Activated naive CD4-positive, alpha-beta T cell treated with anti-CD3 and anti-CD28 coated beads, Interleukin-2, amount 50 U/mL, for 24 hours (primary cell): ENCODE measurements around the gene KCTD2.
"Not testable (repeated sequence)": the region's sequence is repeated elsewhere in the genome, so short reads cannot be mapped to it uniquely, and the experiment has no call there.

Experiments
- H3K27ac Mint-ChIP-seq: one replicate; pipeline ENCODE4 v1.8.0; 2021; ENCODE audit warnings: mild to moderate bottlenecking, mixed read lengths
- H3K27me3 Mint-ChIP-seq: one replicate; pipeline ENCODE4 v1.8.0; 2021; ENCODE audit warnings: mixed read lengths
- H3K36me3 Mint-ChIP-seq: one replicate; pipeline ENCODE4 v1.8.0; 2021; ENCODE audit warnings: mixed read lengths
- H3K4me1 Mint-ChIP-seq: one replicate; pipeline ENCODE4 v1.8.0; 2021; ENCODE audit warnings: mixed read lengths
- H3K4me3 Mint-ChIP-seq: one replicate; pipeline ENCODE4 v1.8.0; 2021; ENCODE audit warnings: mild to moderate bottlenecking, mixed read lengths
- H3K9me3 Mint-ChIP-seq: one replicate; pipeline ENCODE4 v1.8.0; 2021; ENCODE audit warnings: mixed read lengths

KCTD2 gene

GRCh38 chr17:75061055-75061438 is 14.0 kb downstream of the KCTD2 start:
- H3K27ac Mint-ChIP-seq = no peak overlapping the region
- H3K36me3 Mint-ChIP-seq = peaks cover 5% of the 10 kb centered on the region
- no peaks in the 10 kb centered on the region for H3K9me3 Mint-ChIP-seq
- peaks cover 22% of the 10 kb centered on the region for H3K4me1 Mint-ChIP-seq
- H3K27me3 Mint-ChIP-seq = no peaks in the 10 kb centered on the region
- H3K4me3 Mint-ChIP-seq = no peak overlapping the region

GRCh38 chr17:75061618-75062017 is 14.6 kb downstream of the KCTD2 start:
- Mint-ChIP-seq H3K36me3 (peaks cover 5% of the 10 kb centered on the region), H3K27ac (no peak overlapping the region), H3K27me3 (no peaks in the 10 kb centered on the region), H3K4me3 (no peak overlapping the region), H3K4me1 (peaks cover 22% of the 10 kb centered on the region), H3K9me3 (no peaks in the 10 kb centered on the region)

GRCh38 chr17:75063201-75063600 is 16.2 kb downstream of the KCTD2 start:
- no peak overlapping the region for H3K27ac Mint-ChIP-seq
- H3K4me3 Mint-ChIP-seq = no peak overlapping the region
- H3K4me1 Mint-ChIP-seq = peaks cover 30% of the 10 kb centered on the region
- H3K9me3 Mint-ChIP-seq = no peaks in the 10 kb centered on the region
- H3K36me3 Mint-ChIP-seq = peaks cover 5% of the 10 kb centered on the region
- H3K27me3 Mint-ChIP-seq = no peaks in the 10 kb centered on the region

GRCh38 chr17:75063626-75064025 is 16.6 kb downstream of the KCTD2 start:
- H3K4me3 Mint-ChIP-seq = no peak overlapping the region
- H3K36me3 Mint-ChIP-seq = peaks cover 5% of the 10 kb centered on the region
- H3K4me1 Mint-ChIP-seq = peaks cover 32% of the 10 kb centered on the region
- no peaks in the 10 kb centered on the region for H3K9me3 Mint-ChIP-seq
- H3K27ac Mint-ChIP-seq = no peak overlapping the region
- H3K27me3 Mint-ChIP-seq = no peaks in the 10 kb centered on the region

GRCh38 chr17:75064040-75064439 is 17.0 kb downstream of the KCTD2 start:
- Mint-ChIP-seq H3K27me3 (no peaks in the 10 kb centered on the region), H3K36me3 (peaks cover 5% of the 10 kb centered on the region), H3K4me1 (peaks cover 35% of the 10 kb centered on the region), H3K4me3 (no peak overlapping the region), H3K27ac (no peak overlapping the region), H3K9me3 (no peaks in the 10 kb centered on the region)

- peaks cover 5% of the 10 kb centered on the region for H3K36me3 Mint-ChIP-seq
- H3K27ac Mint-ChIP-seq = no peak overlapping the region
- H3K27me3 Mint-ChIP-seq = no peaks in the 10 kb centered on the region
- peaks cover 33% of the 10 kb centered on the region for H3K4me1 Mint-ChIP-seq
- no peaks in the 10 kb centered on the region for H3K9me3 Mint-ChIP-seq
- H3K4me3 Mint-ChIP-seq = no peak overlapping the region
Measured at GRCh38 chr17:75064460-75064859, 17.4 kb downstream of the KCTD2 start.

GRCh38 chr17:75064867-75065561 is 18.0 kb downstream of the KCTD2 start:
- no peaks in the 10 kb centered on the region for H3K9me3 Mint-ChIP-seq
- H3K4me1 Mint-ChIP-seq = peaks cover 28% of the 10 kb centered on the region
- H3K27ac Mint-ChIP-seq = no peak overlapping the region
- H3K36me3 Mint-ChIP-seq = peaks cover 5% of the 10 kb centered on the region
- no peaks in the 10 kb centered on the region for H3K27me3 Mint-ChIP-seq
- no peak overlapping the region for H3K4me3 Mint-ChIP-seq

GRCh38 chr17:75065562-75066151 is 18.6 kb downstream of the KCTD2 start:
- peaks cover 25% of the 10 kb centered on the region for H3K4me1 Mint-ChIP-seq
- H3K27ac Mint-ChIP-seq = peak overlapping the region; percentile 23
- peak overlapping the region; percentile 47 for H3K4me3 Mint-ChIP-seq
- peaks cover 5% of the 10 kb centered on the region for H3K36me3 Mint-ChIP-seq
- H3K27me3 Mint-ChIP-seq = no peaks in the 10 kb centered on the region
- H3K9me3 Mint-ChIP-seq = no peaks in the 10 kb centered on the region

GRCh38 chr17:75067856-75068255 is 20.8 kb downstream of the KCTD2 start:
- Mint-ChIP-seq H3K4me3 (no peak overlapping the region), H3K36me3 (peaks cover 3% of the 10 kb centered on the region), H3K4me1 (peaks cover 25% of the 10 kb centered on the region), H3K27me3 (no peaks in the 10 kb centered on the region), H3K9me3 (no peaks in the 10 kb centered on the region), H3K27ac (peak overlapping the region; percentile 41)

GRCh38 chr17:75068750-75069149 is 21.7 kb downstream of the KCTD2 start:
- Mint-ChIP-seq H3K4me3 (no peak overlapping the region), H3K27ac (peak overlapping the region; percentile 59), H3K27me3 (no peaks in the 10 kb centered on the region), H3K36me3 (peaks cover 3% of the 10 kb centered on the region), H3K4me1 (peaks cover 25% of the 10 kb centered on the region), H3K9me3 (no peaks in the 10 kb centered on the region)

GRCh38 chr17:75069783-75070182 is 22.8 kb downstream of the KCTD2 start:
- Mint-ChIP-seq H3K4me3 (no peak overlapping the region), H3K4me1 (peaks cover 25% of the 10 kb centered on the region), H3K27ac (no peak overlapping the region), H3K27me3 (no peaks in the 10 kb centered on the region), H3K36me3 (no peaks in the 10 kb centered on the region), H3K9me3 (no peaks in the 10 kb centered on the region)

GRCh38 chr17:75071478-75072271 is 24.6 kb downstream of the KCTD2 start:
- not testable (repeated sequence) for H3K27me3 Mint-ChIP-seq, H3K27ac Mint-ChIP-seq, H3K9me3 Mint-ChIP-seq, H3K4me3 Mint-ChIP-seq, H3K36me3 Mint-ChIP-seq
- H3K4me1 Mint-ChIP-seq = peaks cover 14% of the 10 kb centered on the region

- not testable (repeated sequence) for H3K4me3 Mint-ChIP-seq, H3K9me3 Mint-ChIP-seq, H3K27me3 Mint-ChIP-seq, H3K36me3 Mint-ChIP-seq, H3K27ac Mint-ChIP-seq
- peaks cover 10% of the 10 kb centered on the region for H3K4me1 Mint-ChIP-seq
Measured at GRCh38 chr17:75072909-75073308, 25.9 kb downstream of the KCTD2 start.

- peak overlapping the region; percentile 55 for H3K27ac Mint-ChIP-seq
Measured at GRCh38 chr17:75073618-75074047, 26.6 kb downstream of the KCTD2 start.

GRCh38 chr17:75074532-75074931 is 27.5 kb downstream of the KCTD2 start:
- no peak overlapping the region for H3K27ac Mint-ChIP-seq
- no peaks in the 10 kb centered on the region for H3K9me3 Mint-ChIP-seq
- H3K4me3 Mint-ChIP-seq = no peak overlapping the region
- H3K4me1 Mint-ChIP-seq = peaks cover 7% of the 10 kb centered on the region
- H3K27me3 Mint-ChIP-seq = no peaks in the 10 kb centered on the region
- no peaks in the 10 kb centered on the region for H3K36me3 Mint-ChIP-seq

More at GRCh38 chr17:75073618-75074047, 26.6 kb downstream of the KCTD2 start:
- H3K27me3 Mint-ChIP-seq = no peaks in the 10 kb centered on the region
- peaks cover 11% of the 10 kb centered on the region for H3K4me1 Mint-ChIP-seq
- no peak overlapping the region for H3K4me3 Mint-ChIP-seq
- H3K36me3 Mint-ChIP-seq = no peaks in the 10 kb centered on the region
- no peaks in the 10 kb centered on the region for H3K9me3 Mint-ChIP-seq
